ENCODE data around the gene GPR39.

GPR39 gene

GRCh38 chr2:132681766-132682165 is 265.2 kb downstream of the GPR39 start:
- no peak for DNase-seq

GRCh38 chr2:132690664-132691303 is 274.2 kb downstream of the GPR39 start:
- DNase-seq, result no peak

DNA sequence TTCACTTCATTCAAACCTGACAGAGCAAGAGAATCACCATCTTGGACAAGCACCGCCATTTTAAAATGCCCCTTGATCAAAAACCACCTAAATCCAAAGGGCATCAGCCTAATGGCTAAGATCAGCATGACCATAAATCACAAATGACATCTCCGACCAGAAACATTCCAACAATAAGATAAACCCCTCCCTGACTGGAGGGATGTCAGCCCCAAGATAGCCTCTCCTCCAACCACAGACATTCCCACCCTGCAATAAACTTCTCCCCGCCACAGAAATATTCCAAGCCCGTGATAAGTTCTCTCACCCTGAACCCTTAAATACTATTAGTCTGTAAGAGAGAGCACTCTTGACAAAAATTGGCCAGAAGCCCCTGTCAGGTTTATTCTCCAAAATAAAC is 275.0 kb downstream of the GPR39 start:
- no peak for DNase-seq

DNA sequence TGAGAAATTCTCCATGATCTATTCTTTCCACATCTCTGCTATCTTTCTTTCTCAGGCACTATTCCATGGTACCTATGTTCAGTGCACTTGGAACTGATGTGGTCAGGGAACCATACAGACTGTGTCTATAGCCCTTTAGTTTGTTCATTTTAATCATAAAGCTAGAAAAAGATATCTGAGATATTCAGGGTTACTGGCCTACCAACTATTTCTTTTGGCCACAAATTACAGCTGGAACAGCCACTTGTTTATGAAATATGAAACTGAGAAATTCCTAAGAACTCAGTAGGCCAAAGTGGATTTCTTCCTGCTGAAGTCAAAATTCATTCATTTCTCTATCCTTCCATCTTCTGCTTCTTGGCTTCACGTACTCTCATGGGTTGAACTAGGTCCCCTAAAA is 276.2 kb downstream of the GPR39 start:
- no peak for DNase-seq

Data from DMS153 (cell line).